ENCODE results near the gene UCP3. TPM values are rescaled to one million over a fixed set of nuclear protein-coding genes. Genes with fewer than 3 reads are reported as not detected.

The UCP3 gene
- total RNA-seq, 8 experiments from 2014 or later = 0.51 to 2.6 (median 2.1) TPM

GRCh38 chr11:74024261-74025029 lies 15.6 kb upstream of the UCP3 start:
- Histone ChIP-seq H3K4me3 (no peak overlapping the region), H3K27ac (no peak overlapping the region), H3K4me1 (replicated peaks in 1 of 2) (no peaks in the 10 kb centered on the region)
- in situ Hi-C loops (cut with MboI; ENCODE audit: low pct_unique_long_range_greater_than_20kb in 2 of 9, low sequenced_read_pairs in 9 of 9, unreplicated experiment in 9 of 9) = no loop called here
- 19 to 100% (median 82%) methylated on average over 1 to 2 of the region's 2 CpGs; no CpG with 5 or more reads in 2 of the 10 experiments for WGBS, 10 experiments
- ATAC-seq (replicated peaks in 6 of 8) = peak in 1 of 8 experiments; percentile 55

GRCh38 chr11:74023276-74023675 lies 14.4 kb upstream of the UCP3 start:
- H3K27ac ChIP-seq = no peak overlapping the region
- H3K4me3 ChIP-seq = no peak overlapping the region
- in situ Hi-C loops (cut with MboI; ENCODE audit: low pct_unique_long_range_greater_than_20kb in 2 of 9, low sequenced_read_pairs in 9 of 9, unreplicated experiment in 9 of 9) = no loop called here
- H3K4me1 ChIP-seq (replicated peaks in 1 of 2) = no peaks in the 10 kb centered on the region
- ATAC-seq (replicated peaks in 6 of 8) = no peak

DNA sequence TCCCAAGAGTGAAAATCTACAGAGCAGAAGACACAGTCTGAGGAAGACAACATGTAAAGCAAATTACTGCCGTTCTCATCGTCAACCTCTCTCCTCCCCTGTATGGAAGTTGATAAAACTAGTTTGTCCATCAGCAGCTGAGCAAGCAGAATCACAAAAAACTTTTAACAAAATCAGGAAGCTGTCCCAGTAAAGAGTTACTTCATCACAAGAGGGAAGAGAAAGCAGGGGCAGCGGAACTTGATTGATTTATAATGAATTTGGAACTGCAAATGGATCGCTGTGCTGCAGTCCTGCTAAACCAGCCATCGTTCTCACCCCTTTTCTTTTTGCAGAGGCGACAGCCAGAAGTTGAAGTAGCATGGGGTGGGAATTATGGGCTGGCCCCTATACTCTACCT lies 13.7 kb upstream of the UCP3 start:
- WGBS, 10 experiments = 50 to 100% (median 87%) methylated on average over 1 to 6 of the region's 6 CpGs; no CpG with 5 or more reads in 2 of the 10 experiments
- ATAC-seq (replicated peaks in 6 of 8) = no peak
- in situ Hi-C loops (cut with MboI; ENCODE audit: low pct_unique_long_range_greater_than_20kb in 2 of 9, low sequenced_read_pairs in 9 of 9, unreplicated experiment in 9 of 9) = no loop called here
- Histone ChIP-seq H3K4me1 (replicated peaks in 1 of 2) (no peaks in the 10 kb centered on the region), H3K4me3 (no peak overlapping the region), H3K27ac (no peak overlapping the region)

DNA sequence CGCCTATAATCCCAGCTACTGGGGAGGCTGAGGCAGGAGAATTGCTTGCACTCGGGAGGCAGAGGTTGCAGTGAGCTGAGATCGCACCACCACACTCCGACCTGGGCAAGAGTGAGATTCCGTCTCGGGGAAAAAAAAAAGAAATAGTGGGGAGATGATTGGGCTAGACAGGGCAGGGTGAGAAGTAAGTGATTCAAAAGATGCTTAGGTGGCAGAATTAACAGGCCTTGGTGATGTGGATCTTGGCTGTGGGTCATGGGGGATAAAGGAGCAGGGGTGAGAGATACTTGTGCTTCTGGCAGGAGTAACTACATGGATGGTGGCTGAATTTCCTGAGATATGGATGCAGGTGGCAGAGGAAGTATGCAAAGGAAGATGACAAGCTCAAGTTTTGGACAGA lies 13.1 kb upstream of the UCP3 start:
- no peaks in the 10 kb centered on the region for H3K4me1 ChIP-seq (replicated peaks in 1 of 2)
- no peak overlapping the region for H3K27ac ChIP-seq
- ATAC-seq (replicated peaks in 6 of 8) = no peak
- H3K4me3 ChIP-seq = no peak overlapping the region
- in situ Hi-C loops (cut with MboI; ENCODE audit: low pct_unique_long_range_greater_than_20kb in 2 of 9, low sequenced_read_pairs in 9 of 9, unreplicated experiment in 9 of 9) = no loop called here
- 97 to 100% (median 100%) methylated on average over 1 to 6 of the region's 6 CpGs; no CpG with 5 or more reads in 6 of the 10 experiments for WGBS, 10 experiments

DNA sequence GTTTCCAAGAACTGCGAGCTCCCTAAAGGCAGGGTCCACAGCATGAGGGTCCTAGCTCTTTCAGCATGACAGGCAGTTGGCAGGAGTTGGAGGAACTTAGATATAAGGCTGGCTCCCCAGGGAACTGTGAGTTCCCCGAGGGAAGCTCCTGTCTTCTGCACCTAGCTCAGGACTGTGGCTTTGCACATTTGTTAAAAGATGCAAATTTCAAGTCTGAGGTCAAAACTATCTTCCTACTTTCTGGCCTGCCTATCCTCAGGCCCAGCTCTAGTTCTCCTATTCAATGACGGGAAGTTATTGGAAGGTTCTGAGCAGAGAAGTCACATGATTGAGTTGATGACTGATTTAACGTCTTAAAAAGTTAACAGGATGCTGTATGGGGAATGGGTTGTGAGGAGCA lies 11.7 kb upstream of the UCP3 start:
- Histone ChIP-seq H3K4me3 (no peak overlapping the region), H3K27ac (no peak overlapping the region), H3K4me1 (replicated peaks in 1 of 2) (no peaks in the 10 kb centered on the region)
- in situ Hi-C loops (cut with MboI; ENCODE audit: low pct_unique_long_range_greater_than_20kb in 2 of 9, low sequenced_read_pairs in 9 of 9, unreplicated experiment in 9 of 9) = no loop called here
- 71 to 100% (median 95%) methylated on average over 1 to 4 of the region's 4 CpGs for WGBS, 10 experiments
- ATAC-seq (replicated peaks in 6 of 8) = no peak

GRCh38 chr11:74019860-74020259 lies 11.0 kb upstream of the UCP3 start:
- in situ Hi-C loops (cut with MboI; ENCODE audit: low pct_unique_long_range_greater_than_20kb in 2 of 9, low sequenced_read_pairs in 9 of 9, unreplicated experiment in 9 of 9) = no loop called here
- no peak overlapping the region for H3K27ac ChIP-seq

GRCh38 chr11:74019104-74019738 lies 10.3 kb upstream of the UCP3 start:
- Histone ChIP-seq H3K4me1 (replicated peaks in 1 of 2) (no peaks in the 10 kb centered on the region), H3K27ac (no peak overlapping the region), H3K4me3 (no peak overlapping the region)
- no peak for ATAC-seq (replicated peaks in 6 of 8)
- in situ Hi-C loops (cut with MboI; ENCODE audit: low pct_unique_long_range_greater_than_20kb in 2 of 9, low sequenced_read_pairs in 9 of 9, unreplicated experiment in 9 of 9) = no loop called here
- WGBS, 10 experiments = 50 to 100% (median 82%) methylated on average over 1 to 3 of the region's 4 CpGs; no CpG with 5 or more reads in 2 of the 10 experiments

More at GRCh38 chr11:74019860-74020259, 11.0 kb upstream of the UCP3 start:
- ATAC-seq (replicated peaks in 6 of 8) = no peak
- WGBS, 10 experiments = 0 to 100% (median 95%) methylated on average over 1 to 4 of the region's 4 CpGs; no CpG with 5 or more reads in 4 of the 10 experiments
- H3K4me1 ChIP-seq (replicated peaks in 1 of 2) = no peaks in the 10 kb centered on the region
- H3K4me3 ChIP-seq = no peak overlapping the region

DNA sequence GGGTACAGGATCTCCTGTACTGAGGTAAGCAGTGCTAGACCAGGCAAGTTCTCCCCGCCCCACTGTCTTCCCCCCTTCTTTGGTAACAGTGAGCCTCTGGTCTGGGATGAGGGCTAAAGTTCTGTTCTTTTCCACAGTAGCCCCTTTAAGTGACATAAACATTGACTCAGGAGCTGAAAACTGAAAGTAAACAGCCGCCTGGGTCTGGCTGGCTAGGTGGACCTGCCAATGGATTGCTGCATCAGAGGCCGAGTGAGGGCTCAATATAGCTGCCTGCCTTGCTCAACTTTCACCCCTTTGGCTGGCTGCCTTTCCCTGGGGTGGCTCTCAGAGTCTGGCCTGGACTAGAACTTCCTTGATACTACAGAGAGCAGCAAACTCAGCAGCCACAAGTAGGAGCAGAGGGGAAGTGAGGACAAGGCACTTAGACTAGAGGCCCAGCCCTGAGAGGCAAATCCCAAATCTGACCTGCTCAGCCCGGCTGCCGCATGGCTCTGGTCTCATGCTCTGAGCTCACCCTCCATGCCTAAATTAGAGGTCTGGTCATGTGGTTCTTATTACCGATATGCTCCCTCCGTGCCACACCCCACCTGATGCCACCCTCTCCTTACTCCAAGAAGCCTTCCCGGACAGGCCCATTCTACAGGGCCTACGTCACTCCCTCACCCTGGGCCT lies 9.6 kb upstream of the UCP3 start:
- 40 to 100% (median 97%) methylated on average over 1 to 5 of the region's 9 CpGs; no CpG with 5 or more reads in 3 of the 10 experiments for WGBS, 10 experiments
- no peaks in the 10 kb centered on the region for H3K4me1 ChIP-seq (replicated peaks in 1 of 2)
- peak in 3 of 8 experiments; percentile 59 to 97 (median 91) for ATAC-seq (replicated peaks in 6 of 8)
- no peak overlapping the region for H3K4me3 ChIP-seq
- in situ Hi-C loops (cut with MboI; ENCODE audit: low pct_unique_long_range_greater_than_20kb in 2 of 9, low sequenced_read_pairs in 9 of 9, unreplicated experiment in 9 of 9) = no loop called here
- no peak overlapping the region for H3K27ac ChIP-seq

DNA sequence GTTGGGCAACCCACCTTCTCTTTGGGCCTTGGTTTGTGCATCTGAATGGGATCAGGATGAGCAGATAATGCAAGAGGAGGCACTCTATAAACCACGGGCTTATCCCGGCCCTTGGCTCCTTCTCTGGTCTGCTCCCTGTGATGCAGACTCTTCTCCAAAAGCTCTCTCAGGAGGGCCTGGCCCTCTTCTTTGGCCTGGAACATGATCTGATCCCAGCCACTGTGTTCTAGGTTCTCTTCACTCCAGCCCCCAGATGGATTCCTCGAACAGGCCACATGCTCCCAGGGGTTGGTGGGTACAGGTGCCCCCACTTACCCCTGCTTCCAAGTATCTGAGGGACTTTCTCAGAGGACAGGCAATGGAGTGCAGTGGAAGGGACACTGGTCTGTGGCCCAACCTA lies 8.7 kb upstream of the UCP3 start:
- 69 to 100% (median 80%) methylated on average over 1 to 2 of the region's 3 CpGs; no CpG with 5 or more reads in 4 of the 10 experiments for WGBS, 10 experiments
- Histone ChIP-seq H3K4me1 (replicated peaks in 1 of 2) (no peaks in the 10 kb centered on the region), H3K4me3 (no peak overlapping the region), H3K27ac (no peak overlapping the region)
- no peak for ATAC-seq (replicated peaks in 6 of 8)
- in situ Hi-C loops (cut with MboI; ENCODE audit: low pct_unique_long_range_greater_than_20kb in 2 of 9, low sequenced_read_pairs in 9 of 9, unreplicated experiment in 9 of 9) = no loop called here

DNA sequence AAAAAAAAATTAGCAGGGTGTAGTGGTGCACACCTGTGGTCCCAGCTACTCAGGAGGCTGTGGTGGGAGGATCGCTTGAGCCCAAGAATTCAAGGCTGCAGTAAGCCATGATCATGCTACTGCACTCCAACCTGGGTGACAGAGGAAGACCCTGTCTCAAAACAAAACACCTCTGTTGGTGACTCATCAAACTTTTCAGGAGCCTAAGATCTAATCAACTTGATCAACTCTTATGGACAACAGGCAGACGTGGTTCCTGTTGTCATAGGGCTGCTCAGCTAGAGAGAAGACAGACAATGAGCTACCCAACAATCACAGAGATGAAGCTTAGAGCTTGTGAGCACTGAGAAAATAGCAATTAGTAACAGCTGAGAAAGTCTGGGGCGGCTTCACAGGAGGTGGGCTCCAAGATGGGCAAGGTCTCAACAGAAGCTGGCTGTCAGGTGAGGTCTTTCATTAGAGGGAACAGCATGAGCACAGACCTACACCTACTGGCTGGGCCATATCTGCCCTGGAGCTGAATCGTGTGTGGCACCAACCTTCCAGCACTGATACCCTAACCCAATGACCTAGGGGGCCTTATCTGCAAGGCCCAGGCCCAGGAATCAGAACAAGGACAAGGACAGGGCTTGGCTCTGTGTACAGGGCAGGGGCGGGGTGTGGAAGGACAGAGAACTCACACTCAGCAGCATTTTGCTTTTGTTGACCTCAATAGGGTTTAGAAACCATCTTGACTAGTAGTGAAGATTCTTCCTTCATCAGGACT lies 7.2 kb upstream of the UCP3 start:
- no peak for ATAC-seq (replicated peaks in 6 of 8)
- Histone ChIP-seq H3K4me3 (no peak overlapping the region), H3K4me1 (replicated peaks in 1 of 2) (no peaks in the 10 kb centered on the region), H3K27ac (no peak overlapping the region)
- 80 to 100% (median 98%) methylated on average over 1 to 3 of the region's 5 CpGs; no CpG with 5 or more reads in 2 of the 10 experiments for WGBS, 10 experiments
- in situ Hi-C loops (cut with MboI; ENCODE audit: low pct_unique_long_range_greater_than_20kb in 2 of 9, low sequenced_read_pairs in 9 of 9, unreplicated experiment in 9 of 9) = no loop called here

DNA sequence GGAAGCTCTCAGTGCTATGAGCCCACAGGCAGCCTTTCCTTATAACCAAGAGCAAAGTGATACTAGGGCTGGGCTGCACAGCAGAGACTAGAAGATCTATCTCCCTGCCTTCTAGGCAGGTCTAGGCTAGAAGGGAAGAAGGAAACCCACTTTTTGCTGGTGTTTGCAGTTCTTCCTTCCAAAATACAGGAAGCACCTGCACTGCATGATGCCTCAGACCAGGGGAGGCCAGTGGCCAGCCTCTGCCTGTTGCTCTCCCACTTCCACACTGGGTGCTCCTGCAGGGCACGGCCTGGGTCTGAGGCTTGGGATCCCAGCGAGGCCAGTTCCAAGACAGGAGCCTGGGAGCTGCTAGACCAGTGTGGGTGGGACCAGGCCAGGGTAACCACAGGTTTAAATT lies 6.0 kb upstream of the UCP3 start:
- Histone ChIP-seq H3K4me3 (no peak overlapping the region), H3K4me1 (replicated peaks in 1 of 2) (no peaks in the 10 kb centered on the region), H3K27ac (no peak overlapping the region)
- WGBS, 10 experiments = 80 to 92% (median 83%) methylated on average over 1 to 2 of the region's 2 CpGs; no CpG with 5 or more reads in 7 of the 10 experiments
- no peak for ATAC-seq (replicated peaks in 6 of 8)
- in situ Hi-C loops (cut with MboI; ENCODE audit: low pct_unique_long_range_greater_than_20kb in 2 of 9, low sequenced_read_pairs in 9 of 9, unreplicated experiment in 9 of 9) = no loop called here

GRCh38 chr11:74013141-74013540 lies 4.3 kb upstream of the UCP3 start:
- WGBS, 10 experiments = 93 to 100% (median 94%) methylated on average over 2 to 5 of the region's 8 CpGs; no CpG with 5 or more reads in 6 of the 10 experiments
- Histone ChIP-seq H3K4me3 (no peak overlapping the region), H3K27ac (no peak overlapping the region), H3K4me1 (replicated peaks in 1 of 2) (no peaks in the 10 kb centered on the region)
- no peak for ATAC-seq (replicated peaks in 6 of 8)
- in situ Hi-C loops (cut with MboI; ENCODE audit: low pct_unique_long_range_greater_than_20kb in 2 of 9, low sequenced_read_pairs in 9 of 9, unreplicated experiment in 9 of 9) = no loop called here

Measured in motor neuron (in vitro differentiated cells).